ENCODE data around the gene NPAS2.

GRCh38 chr2:100928235-100928634 is 108.3 kb downstream of the NPAS2 start:
- TF ChIP-seq, protein P1, sequence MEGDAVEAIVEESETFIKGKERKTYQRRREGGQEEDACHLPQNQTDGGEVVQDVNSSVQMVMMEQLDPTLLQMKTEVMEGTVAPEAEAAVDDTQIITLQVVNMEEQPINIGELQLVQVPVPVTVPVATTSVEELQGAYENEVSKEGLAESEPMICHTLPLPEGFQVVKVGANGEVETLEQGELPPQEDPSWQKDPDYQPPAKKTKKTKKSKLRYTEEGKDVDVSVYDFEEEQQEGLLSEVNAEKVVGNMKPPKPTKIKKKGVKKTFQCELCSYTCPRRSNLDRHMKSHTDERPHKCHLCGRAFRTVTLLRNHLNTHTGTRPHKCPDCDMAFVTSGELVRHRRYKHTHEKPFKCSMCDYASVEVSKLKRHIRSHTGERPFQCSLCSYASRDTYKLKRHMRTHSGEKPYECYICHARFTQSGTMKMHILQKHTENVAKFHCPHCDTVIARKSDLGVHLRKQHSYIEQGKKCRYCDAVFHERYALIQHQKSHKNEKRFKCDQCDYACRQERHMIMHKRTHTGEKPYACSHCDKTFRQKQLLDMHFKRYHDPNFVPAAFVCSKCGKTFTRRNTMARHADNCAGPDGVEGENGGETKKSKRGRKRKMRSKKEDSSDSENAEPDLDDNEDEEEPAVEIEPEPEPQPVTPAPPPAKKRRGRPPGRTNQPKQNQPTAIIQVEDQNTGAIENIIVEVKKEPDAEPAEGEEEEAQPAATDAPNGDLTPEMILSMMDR (conservative IDR thresholded peaks at IDR 0.05) = no peak
- no peak for TF ChIP-seq ZFX (IDR thresholded peaks at IDR 0.05)

All from C4-2B (cell line).